Measurements from ENCODE around the gene TSC22D2.

DNA sequence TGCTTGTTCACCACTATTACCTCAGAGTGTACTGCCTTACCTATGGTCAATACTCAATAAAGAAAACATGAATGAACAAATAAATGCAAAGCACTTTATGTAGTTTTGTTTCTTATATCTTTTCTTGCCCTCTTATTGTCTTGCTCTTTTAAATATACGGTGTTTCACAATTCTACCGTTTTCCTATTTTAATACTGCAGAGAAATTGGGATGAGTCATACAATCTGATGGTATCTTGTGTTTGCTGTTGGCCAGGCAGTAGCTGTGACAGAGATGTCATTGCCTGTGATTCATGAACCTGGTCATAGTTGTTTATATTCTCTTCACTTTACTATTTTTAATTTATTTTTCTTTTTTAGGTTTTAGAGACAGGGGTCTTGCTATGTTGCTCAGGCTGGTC, 89.9 kb downstream of the TSC22D2 start:
- TF ChIP-seq CREB1 (IDR thresholded peaks at IDR 0.05; ENCODE audit: low read depth), result no peak
- TF ChIP-seq EP300 (IDR thresholded peaks at IDR 0.05; ENCODE audit: borderline replicate concordance), result no peak
- no peak for TF ChIP-seq NFIC (IDR thresholded peaks at IDR 0.05)
- no peak for TF ChIP-seq TAF1 (IDR thresholded peaks at IDR 0.05; ENCODE audit: low read depth)
- TF ChIP-seq YY1 (IDR thresholded peaks at IDR 0.05; ENCODE audit: low read depth), result no peak
